HG02973 (cell line): ENCODE data around the gene CHRND.
"Not testable (repeated sequence)": the region's sequence is repeated elsewhere in the genome, so short reads cannot be mapped to it uniquely, and the experiment has no call there.

ENCODE experiments used
- ATAC-seq: cut with Tn5 transposase; IDR thresholded peaks from one replicate; pipeline ENCODE4 v1.9.1; 2021; ENCODE audit warnings: moderate library complexity; ENCODE audit not compliant: unreplicated experiment

CHRND gene

GRCh38 chr2:232570481-232570880, 44.5 kb downstream of the CHRND start:
- ATAC-seq: not testable (repeated sequence)

- no peak for ATAC-seq
Observed at GRCh38 chr2:232571026-232571474, 45.1 kb downstream of the CHRND start.

GRCh38 chr2:232573042-232573441, 47.1 kb downstream of the CHRND start:
- ATAC-seq: no peak

DNA sequence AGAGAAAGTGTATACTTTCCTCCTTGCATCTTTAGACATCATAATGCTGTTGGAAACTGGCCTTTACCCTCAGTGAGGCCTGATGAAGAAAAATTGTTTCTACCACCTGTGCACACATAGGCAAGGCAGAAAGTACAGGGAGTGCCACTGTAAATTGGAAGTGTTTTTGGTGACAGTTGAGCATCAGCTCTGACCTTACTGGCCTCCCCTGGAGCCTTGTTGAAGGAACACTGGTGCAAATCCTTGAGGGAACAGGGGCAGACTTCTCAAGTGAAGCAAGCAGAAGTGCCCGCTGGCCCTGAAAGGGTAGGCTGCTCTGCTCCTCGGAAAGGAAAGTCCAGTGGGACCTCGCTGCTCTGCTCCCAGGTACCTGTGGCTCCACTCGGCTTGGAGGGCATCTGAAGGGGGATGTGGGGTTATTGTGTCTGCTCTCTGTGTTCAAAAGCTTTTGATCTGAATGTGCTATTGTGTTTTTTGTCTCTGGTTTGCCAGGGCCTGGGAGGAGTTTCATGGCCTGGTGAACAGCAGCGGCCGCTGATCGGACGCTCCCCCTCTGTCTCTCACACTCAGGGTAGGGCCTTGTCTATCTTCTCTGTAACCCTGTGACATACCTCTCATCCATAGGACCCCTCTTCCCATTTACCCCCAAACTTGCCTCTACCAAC, 47.9 kb downstream of the CHRND start:
- ATAC-seq: no peak

GRCh38 chr2:232574674-232575403, 48.9 kb downstream of the CHRND start:
- ATAC-seq: no peak

DNA sequence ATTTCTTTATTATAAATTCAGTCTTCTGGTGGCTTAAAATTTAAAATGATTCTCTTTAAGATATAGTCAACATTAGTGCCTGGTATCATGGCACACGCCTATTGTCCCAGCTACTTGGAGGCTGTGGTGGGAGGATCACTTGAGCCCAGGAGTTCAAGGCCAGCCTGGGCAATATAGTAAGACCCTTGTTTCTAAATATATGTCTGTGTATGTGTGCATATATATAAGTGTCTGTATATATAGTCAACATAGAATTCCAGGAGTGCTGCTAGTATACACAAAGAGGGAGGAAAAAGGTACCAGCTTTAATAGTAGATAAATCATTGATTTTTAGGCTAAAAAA, 49.4 kb downstream of the CHRND start:
- no peak for ATAC-seq

DNA sequence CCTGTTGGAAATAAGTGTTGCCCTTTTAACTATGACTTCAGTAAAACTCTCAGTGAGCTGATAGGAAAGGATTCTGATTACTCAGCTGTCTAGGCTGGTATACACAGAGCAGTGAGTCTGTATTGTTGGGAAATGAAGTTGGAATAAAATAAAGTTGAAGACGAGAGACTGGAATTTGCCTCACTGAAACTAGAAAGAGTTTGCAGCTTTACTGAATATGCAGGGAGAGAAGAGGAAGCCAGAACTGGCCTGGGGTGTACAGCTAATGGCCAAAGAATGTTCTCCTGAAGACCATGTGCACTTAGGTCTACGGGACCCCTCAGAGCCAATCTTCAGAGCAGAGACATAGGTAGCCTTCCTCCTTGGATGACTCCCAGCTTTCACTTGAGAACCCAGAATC, 51.0 kb downstream of the CHRND start:
- no peak for ATAC-seq

- ATAC-seq: no peak
Observed at GRCh38 chr2:232577841-232578240, 51.9 kb downstream of the CHRND start.

DNA sequence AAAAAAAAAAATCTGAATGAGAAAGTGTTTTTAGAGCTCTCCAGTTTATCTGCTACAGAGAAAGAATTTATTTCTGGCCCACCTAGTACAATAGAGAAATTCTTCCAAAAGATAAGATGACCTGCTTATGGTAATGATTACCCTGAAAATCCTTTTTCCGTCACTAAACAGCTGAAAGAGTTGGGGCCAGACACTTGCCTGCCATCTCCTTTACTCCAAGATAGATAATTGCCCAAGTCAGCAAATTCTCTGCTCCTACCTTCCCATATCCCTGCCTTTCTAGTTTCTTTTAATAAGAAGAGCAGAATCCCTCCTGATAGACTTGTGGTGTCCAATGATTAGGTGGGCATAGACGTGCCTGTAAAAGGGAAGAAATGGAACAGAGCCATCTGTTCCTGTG, 52.7 kb downstream of the CHRND start:
- ATAC-seq: no peak

GRCh38 chr2:232580648-232580981, 54.7 kb downstream of the CHRND start:
- ATAC-seq: no peak

GRCh38 chr2:232581725-232582124, 55.8 kb downstream of the CHRND start:
- ATAC-seq: no peak

GRCh38 chr2:232584238-232584637, 58.3 kb downstream of the CHRND start:
- no peak for ATAC-seq
